Gastrocnemius medialis (tissue), 4 donors: Measurements from ENCODE around the gene SPIRE2.

Experiments
- POLR2A ChIP-seq, 2 donors: fragments of 450-650 bp; IDR thresholded peaks; one replicate each; pipeline ENCODE4 v1.6.1; 2017; ENCODE audit warnings: antibody characterized with exemption in 2 of 2, mild to moderate bottlenecking in 2 of 2, moderate library complexity in 2 of 2
- TF ChIP-seq, protein P1 (sequence below), 5 experiments: fragments of 450-650 bp in 3 of 5; fragments of 200-600 bp in 2 of 5; sonication (generic) in 2 of 5; IDR thresholded peaks in 4 of 5; conservative IDR thresholded peaks in 1 of 5; 1 replicate in 4 of 5; 2 replicates in 1 of 5; pipeline ENCODE4 v1.5.1; 2016 to 2019; ENCODE audit warnings: antibody characterized with exemption in 5 of 5, mild to moderate bottlenecking in 3 of 5, moderate library complexity in 3 of 5

DNA sequence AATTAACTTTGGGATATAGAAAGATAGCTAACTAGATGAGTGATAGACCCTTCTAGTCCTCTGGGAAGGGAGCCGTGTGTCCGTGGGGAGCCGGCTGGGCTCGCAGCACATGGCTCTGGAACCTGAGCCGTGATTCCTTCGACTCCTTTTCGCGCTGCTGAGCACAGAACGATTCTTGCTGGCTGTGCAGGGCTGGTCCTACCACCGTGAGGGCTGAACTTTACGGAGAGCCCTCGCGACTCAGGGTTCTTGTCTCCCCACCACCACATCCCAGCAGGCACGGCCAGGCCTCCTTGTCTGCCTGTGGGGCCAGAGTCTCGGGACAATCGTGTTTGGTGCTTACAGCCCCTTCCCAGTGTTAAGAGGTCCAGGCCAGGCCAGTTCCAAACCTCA, 31.3 kb downstream of the SPIRE2 start:
- TF ChIP-seq, protein P1, sequence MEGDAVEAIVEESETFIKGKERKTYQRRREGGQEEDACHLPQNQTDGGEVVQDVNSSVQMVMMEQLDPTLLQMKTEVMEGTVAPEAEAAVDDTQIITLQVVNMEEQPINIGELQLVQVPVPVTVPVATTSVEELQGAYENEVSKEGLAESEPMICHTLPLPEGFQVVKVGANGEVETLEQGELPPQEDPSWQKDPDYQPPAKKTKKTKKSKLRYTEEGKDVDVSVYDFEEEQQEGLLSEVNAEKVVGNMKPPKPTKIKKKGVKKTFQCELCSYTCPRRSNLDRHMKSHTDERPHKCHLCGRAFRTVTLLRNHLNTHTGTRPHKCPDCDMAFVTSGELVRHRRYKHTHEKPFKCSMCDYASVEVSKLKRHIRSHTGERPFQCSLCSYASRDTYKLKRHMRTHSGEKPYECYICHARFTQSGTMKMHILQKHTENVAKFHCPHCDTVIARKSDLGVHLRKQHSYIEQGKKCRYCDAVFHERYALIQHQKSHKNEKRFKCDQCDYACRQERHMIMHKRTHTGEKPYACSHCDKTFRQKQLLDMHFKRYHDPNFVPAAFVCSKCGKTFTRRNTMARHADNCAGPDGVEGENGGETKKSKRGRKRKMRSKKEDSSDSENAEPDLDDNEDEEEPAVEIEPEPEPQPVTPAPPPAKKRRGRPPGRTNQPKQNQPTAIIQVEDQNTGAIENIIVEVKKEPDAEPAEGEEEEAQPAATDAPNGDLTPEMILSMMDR (IDR thresholded peaks at IDR 0.05 in 4 of 5, conservative IDR thresholded peaks at IDR 0.05 in 1 of 5), result no peak
- no peak for TF ChIP-seq POLR2A (IDR thresholded peaks at IDR 0.05)
